ENCODE measurements around the gene CAMKMT.

The CAMKMT gene

GRCh38 chr2:44684559-44684958, 322.8 kb downstream of the CAMKMT start:
- DNase-seq = no peak

- no peak for DNase-seq
Measured at GRCh38 chr2:44686561-44686960, 324.8 kb downstream of the CAMKMT start.

GRCh38 chr2:44687686-44688455, 326.1 kb downstream of the CAMKMT start:
- DNase-seq = no peak

GRCh38 chr2:44688456-44689124, 326.8 kb downstream of the CAMKMT start:
- DNase-seq = no peak

- no peak for DNase-seq
Measured at GRCh38 chr2:44689516-44689915, 327.8 kb downstream of the CAMKMT start.

- no peak for DNase-seq
Measured at GRCh38 chr2:44691174-44691785, 329.5 kb downstream of the CAMKMT start.

GRCh38 chr2:44692821-44693220, 331.1 kb downstream of the CAMKMT start:
- DNase-seq = no peak

- DNase-seq = no peak
Measured at GRCh38 chr2:44700824-44701223, 339.1 kb downstream of the CAMKMT start.

- DNase-seq = peak in 2 of 56 donors; percentile 3 to 12
Measured at GRCh38 chr2:44705356-44705755, 343.6 kb downstream of the CAMKMT start.

GRCh38 chr2:44705876-44706480, 344.2 kb downstream of the CAMKMT start:
- DNase-seq = peak in 13 of 56 donors; percentile 2 to 56 (median 15)

- peak in 2 of 56 donors; percentile 10 to 22 for DNase-seq
Measured at GRCh38 chr2:44706681-44707553, 345.2 kb downstream of the CAMKMT start.

- peak in 6 of 56 donors; percentile 8 to 42 (median 24) for DNase-seq
Measured at GRCh38 chr2:44707945-44708660, 346.4 kb downstream of the CAMKMT start.

- DNase-seq = no peak
Measured at GRCh38 chr2:44708661-44709000, 346.9 kb downstream of the CAMKMT start.

- DNase-seq = peak in 25 of 56 donors; percentile 7 to 66 (median 49)
Measured at GRCh38 chr2:44713170-44713569, 351.4 kb downstream of the CAMKMT start.

- DNase-seq = peak in 4 of 56 donors; percentile 2 to 14 (median 5)
Measured at GRCh38 chr2:44715671-44716081, 353.9 kb downstream of the CAMKMT start.

- DNase-seq = no peak
Measured at GRCh38 chr2:44716131-44716530, 354.4 kb downstream of the CAMKMT start.

GRCh38 chr2:44718431-44718830, 356.7 kb downstream of the CAMKMT start:
- DNase-seq = no peak

GRCh38 chr2:44719562-44719961, 357.8 kb downstream of the CAMKMT start:
- no peak for DNase-seq

GRCh38 chr2:44722026-44722625, 360.4 kb downstream of the CAMKMT start:
- DNase-seq = no peak

- DNase-seq = no peak
Measured at GRCh38 chr2:44723921-44724320, 362.2 kb downstream of the CAMKMT start.
